Activated CD8-positive, alpha-beta memory T cell treated with anti-CD3 and anti-CD28 coated beads, Interleukin-2, amount 50 U/mL, for 48 hours (primary cell): ENCODE data around the gene AGBL4.
"Not testable (repeated sequence)": the region's sequence is repeated elsewhere in the genome, so short reads cannot be mapped to it uniquely, and the experiment has no call there.

Source experiments
- DNase-seq: peaks from one replicate; pipeline ENCODE4 v3.0.0-alpha.2; 2020

Gene AGBL4

GRCh38 chr1:49002981-49003380 is 1020.8 kb downstream of the AGBL4 start:
- not testable (repeated sequence) for DNase-seq

GRCh38 chr1:48999321-48999720 is 1024.4 kb downstream of the AGBL4 start:
- no peak for DNase-seq

- DNase-seq: no peak
Measured at GRCh38 chr1:48996311-48996710, 1027.4 kb downstream of the AGBL4 start.

GRCh38 chr1:48988633-48989197 is 1035.0 kb downstream of the AGBL4 start:
- DNase-seq: no peak

GRCh38 chr1:48979940-48980339 is 1043.8 kb downstream of the AGBL4 start:
- DNase-seq: no peak

- DNase-seq: no peak
Measured at GRCh38 chr1:48978413-48978812, 1045.3 kb downstream of the AGBL4 start.

GRCh38 chr1:48977273-48977672 is 1046.5 kb downstream of the AGBL4 start:
- no peak for DNase-seq

- no peak for DNase-seq
Measured at GRCh38 chr1:48969971-48970370, 1053.8 kb downstream of the AGBL4 start.

GRCh38 chr1:48967318-48967717 is 1056.4 kb downstream of the AGBL4 start:
- no peak for DNase-seq

GRCh38 chr1:48966583-48966982 is 1057.2 kb downstream of the AGBL4 start:
- no peak for DNase-seq

- no peak for DNase-seq
Measured at GRCh38 chr1:48960320-48960719, 1063.4 kb downstream of the AGBL4 start.

- no peak for DNase-seq
Measured at GRCh38 chr1:48955774-48956173, 1068.0 kb downstream of the AGBL4 start.

GRCh38 chr1:48953617-48954016 is 1070.1 kb downstream of the AGBL4 start:
- no peak for DNase-seq

- no peak for DNase-seq
Measured at GRCh38 chr1:48948562-48948961, 1075.2 kb downstream of the AGBL4 start.

- no peak for DNase-seq
Measured at GRCh38 chr1:48947761-48948537, 1075.8 kb downstream of the AGBL4 start.

GRCh38 chr1:48946070-48946469 is 1077.7 kb downstream of the AGBL4 start:
- no peak for DNase-seq

- DNase-seq: no peak
Measured at GRCh38 chr1:48944811-48945210, 1078.9 kb downstream of the AGBL4 start.

- no peak for DNase-seq
Measured at GRCh38 chr1:48943826-48944225, 1079.9 kb downstream of the AGBL4 start.

GRCh38 chr1:48943393-48943792 is 1080.4 kb downstream of the AGBL4 start:
- no peak for DNase-seq

- no peak for DNase-seq
Measured at GRCh38 chr1:48940962-48941732, 1082.6 kb downstream of the AGBL4 start.

GRCh38 chr1:48940354-48940753 is 1083.4 kb downstream of the AGBL4 start:
- DNase-seq: no peak

GRCh38 chr1:48939828-48940227 is 1083.9 kb downstream of the AGBL4 start:
- DNase-seq: no peak

- DNase-seq: no peak
Measured at GRCh38 chr1:48939042-48939441, 1084.7 kb downstream of the AGBL4 start.

GRCh38 chr1:48937732-48938131 is 1086.0 kb downstream of the AGBL4 start:
- no peak for DNase-seq
